GM18507 (cell line): ENCODE measurements around the gene MYZAP.

Experiments used
- DNase-seq: peaks from one replicate; pipeline ENCODE4 v3.0.0; 2011; ENCODE audit warnings: low read depth; ENCODE audit not compliant: insufficient read length; ENCODE audit errors: extremely low spot score
- FAIRE-seq: peaks from 2 replicates; lab custom pipeline; 2011; peaks lifted over from hg19 to GRCh38; lab: Jason Lieb, UNC

The MYZAP gene

GRCh38 chr15:57683481-57683880, 91.8 kb downstream of the MYZAP start:
- DNase-seq (no peak), FAIRE-seq (no peak)

- DNase-seq = no peak
- no peak for FAIRE-seq
Observed at GRCh38 chr15:57684491-57685151, 92.9 kb downstream of the MYZAP start.

DNA sequence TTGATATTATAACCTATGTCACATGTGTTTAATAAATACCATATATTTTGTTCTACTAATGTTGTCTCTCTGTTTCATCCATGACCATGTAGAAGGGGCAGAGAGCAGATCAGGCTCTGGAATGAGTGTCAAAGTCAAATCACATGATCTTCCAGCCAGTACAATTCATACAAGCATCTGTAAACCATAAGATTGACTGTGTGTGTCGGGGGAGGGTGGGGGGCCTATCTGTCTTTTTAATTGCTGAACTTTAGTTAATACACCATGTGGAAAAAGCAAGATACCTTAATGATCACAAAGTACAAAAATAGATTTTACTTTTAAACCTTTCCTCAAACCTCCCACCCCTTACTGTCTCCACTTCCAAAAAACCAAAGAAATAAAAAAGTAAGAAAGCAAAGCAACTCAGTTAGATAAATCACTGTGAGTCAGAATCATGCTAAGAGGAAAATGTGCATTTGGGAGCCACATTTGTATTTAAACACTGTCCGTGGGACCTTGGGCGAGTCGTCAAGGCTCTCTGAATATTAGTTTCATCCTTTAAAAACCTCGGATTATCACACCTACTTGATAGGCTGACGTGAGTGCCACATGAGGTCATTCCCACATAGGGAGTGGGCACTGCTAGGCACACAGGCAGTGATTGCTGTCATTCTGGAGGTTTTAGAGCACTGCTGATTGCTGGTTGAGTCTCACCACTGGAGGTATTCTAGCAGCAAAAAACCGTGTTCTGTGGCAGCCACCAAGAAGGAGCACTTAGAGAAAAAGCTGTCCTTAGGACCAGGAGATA, 93.8 kb downstream of the MYZAP start:
- FAIRE-seq (no peak), DNase-seq (no peak)

DNA sequence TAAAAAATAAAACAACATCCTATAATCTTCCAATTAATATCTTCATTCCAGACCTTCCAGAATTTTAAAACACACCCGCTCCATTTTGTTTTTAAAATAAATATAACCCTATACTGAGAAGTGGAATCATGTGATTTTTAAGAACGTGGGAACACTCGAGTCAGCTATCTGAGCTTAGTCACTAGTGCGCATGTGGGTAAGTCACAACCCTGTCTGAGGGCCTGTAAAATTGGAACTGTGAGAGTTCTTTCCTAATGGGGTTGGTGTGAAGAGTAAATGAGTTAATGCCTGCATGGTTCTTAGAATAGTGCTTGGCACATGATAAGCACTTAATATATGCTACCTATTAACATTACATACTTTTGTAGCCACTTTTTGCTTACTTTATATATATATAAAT, 95.0 kb downstream of the MYZAP start:
- no peak for DNase-seq
- FAIRE-seq = no peak

GRCh38 chr15:57690341-57690966, 98.8 kb downstream of the MYZAP start:
- DNase-seq (no peak), FAIRE-seq (no peak)

GRCh38 chr15:57691082-57691481, 99.4 kb downstream of the MYZAP start:
- DNase-seq (no peak), FAIRE-seq (no peak)

GRCh38 chr15:57692709-57693108, 101.0 kb downstream of the MYZAP start:
- FAIRE-seq (no peak), DNase-seq (no peak)

DNA sequence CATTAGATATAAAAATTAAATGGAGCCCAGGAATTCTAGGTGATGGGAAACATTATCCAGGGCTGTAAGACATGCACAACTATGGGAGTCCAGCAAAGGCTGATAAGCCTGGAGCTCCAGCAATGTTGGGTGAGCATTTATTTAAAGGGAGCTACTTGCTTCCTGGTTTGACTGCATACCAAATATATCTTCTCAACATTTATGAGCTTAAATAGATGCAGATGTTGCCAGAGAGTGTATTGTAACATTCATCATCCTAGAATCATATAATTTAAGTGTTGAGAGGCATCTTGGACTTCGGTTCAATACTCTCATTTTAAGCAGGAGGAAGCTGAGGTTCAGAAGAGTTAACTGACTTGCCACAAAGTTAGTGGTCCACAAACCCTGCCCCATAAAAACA, 102.6 kb downstream of the MYZAP start:
- FAIRE-seq = no peak
- no peak for DNase-seq

DNA sequence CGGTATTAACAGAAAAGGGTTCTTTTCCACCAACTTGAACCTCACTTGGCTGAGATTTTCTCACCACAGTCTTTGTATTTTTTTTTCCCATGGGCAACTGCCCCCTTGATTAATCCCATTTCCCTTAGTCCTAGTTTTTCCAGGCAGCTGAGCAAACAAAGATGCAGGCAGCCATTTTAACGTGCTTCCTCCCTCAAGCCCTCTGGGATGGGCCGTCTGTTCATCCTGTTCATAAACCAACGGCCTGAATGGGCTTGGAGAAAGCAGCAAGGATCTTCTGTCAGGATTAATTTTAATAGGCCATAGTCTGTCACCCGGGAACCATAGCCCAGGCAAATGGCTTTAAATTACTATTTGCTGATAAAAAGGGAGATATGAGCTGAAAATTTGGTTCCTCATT, 104.4 kb downstream of the MYZAP start:
- FAIRE-seq (no peak), DNase-seq (no peak)

GRCh38 chr15:57697588-57697987, 105.9 kb downstream of the MYZAP start:
- no peak for DNase-seq
- FAIRE-seq = no peak

DNA sequence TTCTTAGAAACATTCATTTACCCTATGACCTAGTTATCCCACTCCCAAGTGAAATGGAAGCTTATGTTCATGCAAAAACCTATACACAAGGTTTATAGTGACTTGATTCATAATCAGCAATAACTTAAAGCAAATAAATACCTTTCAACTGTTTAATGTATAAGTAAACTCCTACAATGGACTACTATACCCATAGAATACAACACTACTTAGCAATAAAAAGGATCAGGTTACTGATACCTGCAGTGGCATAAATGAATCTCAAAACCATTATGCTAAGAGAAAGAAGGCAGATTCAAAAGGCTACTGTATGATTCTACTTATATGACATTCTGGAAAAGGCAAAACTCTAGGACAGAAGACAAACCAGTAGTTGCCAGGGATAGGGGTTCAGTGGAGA, 106.5 kb downstream of the MYZAP start:
- FAIRE-seq (no peak), DNase-seq (no peak)

DNA sequence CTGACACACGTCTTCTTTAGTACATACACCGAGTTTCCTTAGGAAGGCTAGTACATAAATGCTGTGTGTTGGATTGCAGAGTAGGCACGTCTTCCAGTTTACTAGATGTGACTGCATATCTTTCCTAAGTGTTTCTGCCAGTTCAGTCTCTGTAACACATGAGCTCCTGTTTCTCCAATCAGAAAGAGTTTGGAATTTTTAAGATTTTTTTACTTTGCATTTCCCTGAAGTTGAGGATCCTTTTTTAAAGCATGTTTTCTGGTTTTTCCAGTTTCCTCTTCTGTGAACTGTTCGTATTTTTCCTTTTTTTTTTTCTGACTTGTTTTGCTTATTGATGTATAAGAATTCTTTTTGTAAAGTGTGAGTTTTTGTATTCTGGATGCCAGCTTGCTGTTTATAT, 107.3 kb downstream of the MYZAP start:
- DNase-seq (no peak), FAIRE-seq (no peak)

DNA sequence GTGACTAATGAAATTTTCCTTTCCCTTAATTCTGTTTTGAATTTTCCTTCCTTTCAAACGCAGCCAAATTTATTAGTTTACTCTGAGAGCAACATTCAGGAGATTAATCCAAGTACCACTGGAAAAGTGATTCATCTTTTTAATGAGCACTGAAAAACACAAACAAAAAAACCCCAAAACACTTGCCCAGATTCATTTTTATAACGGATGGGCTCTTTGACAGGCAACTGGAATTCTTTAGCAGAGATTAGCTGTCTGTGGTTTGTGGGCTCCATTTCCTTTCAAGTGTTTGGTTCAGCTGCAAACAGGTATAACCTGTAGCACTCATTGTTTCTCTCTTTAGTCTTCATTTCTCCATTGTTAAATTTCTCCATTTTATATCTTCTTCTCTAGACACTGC, 111.7 kb downstream of the MYZAP start:
- DNase-seq (no peak), FAIRE-seq (no peak)

GRCh38 chr15:57704441-57704840, 112.7 kb downstream of the MYZAP start:
- no peak for FAIRE-seq

DNA sequence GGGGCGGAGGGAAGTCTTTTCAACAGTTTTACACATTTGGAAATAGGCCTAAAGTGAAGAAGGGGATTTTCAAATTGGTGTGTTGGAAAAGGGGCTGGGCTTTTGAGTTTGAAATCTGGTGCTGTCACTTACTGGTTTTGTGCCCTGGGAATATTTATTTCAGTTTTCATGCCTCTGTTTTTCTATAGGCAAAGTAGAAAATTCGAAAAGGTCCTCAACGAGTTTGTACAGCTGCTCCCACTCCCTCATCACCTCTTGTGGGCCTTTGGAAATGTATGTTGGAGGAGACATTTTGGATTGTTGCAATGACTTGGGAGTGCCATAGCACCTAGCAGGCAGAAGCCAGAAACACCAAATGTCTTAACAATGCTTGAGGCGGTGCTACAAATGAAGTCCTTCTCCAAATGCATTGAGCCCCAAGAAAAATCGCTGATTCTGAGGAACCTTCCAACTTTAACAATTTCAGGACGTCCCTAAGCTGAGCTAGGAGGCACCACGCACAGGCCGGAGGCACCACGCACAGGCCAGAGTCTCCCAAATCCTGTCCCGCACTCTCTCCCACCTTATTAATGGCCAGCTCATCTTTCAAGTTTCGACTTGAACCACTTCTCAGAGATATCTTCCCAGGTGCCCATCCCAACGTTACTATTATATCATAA, 114.2 kb downstream of the MYZAP start:
- FAIRE-seq = no peak
- no peak for DNase-seq

More at GRCh38 chr15:57704441-57704840, 112.7 kb downstream of the MYZAP start:
- DNase-seq = no peak

- DNase-seq (peak; percentile 76), FAIRE-seq (peak; percentile 97)
Observed at GRCh38 chr15:57706405-57707209, 114.9 kb downstream of the MYZAP start, which contains the start of gene POLR2M. POLR2M (plus strand) TSS chr15:57706714; CDS start chr15:57706843, 129 bp downstream.

- DNase-seq = no peak
- no peak for FAIRE-seq
Observed at GRCh38 chr15:57708047-57708446, 116.3 kb downstream of the MYZAP start.

GRCh38 chr15:57718309-57718708, 126.6 kb downstream of the MYZAP start:
- FAIRE-seq (no peak), DNase-seq (no peak)

DNA sequence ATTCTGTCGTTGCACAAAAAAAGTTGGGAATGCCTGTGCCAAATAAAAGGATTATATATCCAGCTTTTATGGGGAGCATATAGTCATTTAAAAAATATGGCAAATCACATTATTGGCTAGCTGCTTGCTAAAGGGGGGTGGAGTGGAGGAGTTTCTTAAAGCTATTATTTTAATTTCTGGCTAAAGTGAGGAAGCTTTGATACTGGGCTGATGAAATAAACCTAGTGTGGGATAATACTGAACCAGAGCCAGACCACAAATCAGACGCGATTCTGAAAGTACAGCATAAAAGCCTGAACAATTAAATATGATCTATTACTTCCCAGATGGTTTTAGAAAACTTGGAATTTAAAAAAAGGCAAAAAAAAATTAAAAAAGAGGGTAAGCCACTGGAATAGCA, 129.2 kb downstream of the MYZAP start:
- no peak for FAIRE-seq
- DNase-seq = no peak
